ENCODE data around the gene TTLL11.

Gene TTLL11

DNA sequence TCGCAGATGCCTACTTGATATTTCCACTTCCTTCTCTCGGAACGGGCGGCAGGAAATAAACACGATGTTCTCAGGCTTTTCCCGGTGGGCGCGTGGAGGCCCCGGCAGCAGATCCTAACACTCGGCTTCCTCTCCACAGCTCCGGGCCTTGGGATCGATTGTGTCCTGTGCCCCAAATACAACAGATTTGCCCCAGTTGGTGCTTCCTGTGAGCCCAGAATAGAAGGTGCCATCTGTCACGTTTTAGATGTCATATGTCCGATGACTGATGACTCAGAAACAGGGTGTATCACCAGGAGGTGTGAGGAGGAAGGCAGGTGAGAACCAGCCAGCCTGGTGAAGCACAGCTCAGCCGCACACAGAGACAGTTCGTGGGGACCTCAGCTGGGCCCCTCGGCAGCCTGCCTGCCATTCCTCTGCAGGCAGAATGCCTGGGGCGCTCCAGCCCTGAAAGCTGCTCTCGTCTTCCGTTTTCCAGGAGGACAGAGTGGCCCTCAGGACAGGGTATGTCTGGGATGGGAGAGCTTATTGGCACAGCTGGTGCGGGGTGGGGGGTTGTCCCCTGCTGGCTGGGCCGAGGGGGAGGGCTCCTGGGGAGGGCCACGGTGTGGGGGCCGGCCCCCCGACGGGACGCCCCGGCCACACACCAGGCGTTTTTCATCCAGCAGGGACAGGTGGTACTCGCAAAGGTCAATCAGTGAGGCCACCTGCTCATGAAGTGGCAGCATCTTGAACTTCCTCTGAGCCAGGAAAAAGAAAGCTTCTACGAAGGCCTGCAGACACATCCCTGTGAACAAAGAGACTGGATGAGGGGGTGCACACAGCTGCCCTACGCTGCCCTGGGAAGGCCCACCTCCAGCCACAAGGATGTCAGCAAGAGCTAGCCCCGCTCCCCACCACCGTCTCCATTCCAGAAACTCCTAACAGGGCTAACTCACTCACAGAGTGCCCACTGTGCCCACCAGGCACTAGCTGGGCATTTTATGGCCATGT, 270.7 kb downstream of the TTLL11 start:
- DNase-seq: no peak

DNA sequence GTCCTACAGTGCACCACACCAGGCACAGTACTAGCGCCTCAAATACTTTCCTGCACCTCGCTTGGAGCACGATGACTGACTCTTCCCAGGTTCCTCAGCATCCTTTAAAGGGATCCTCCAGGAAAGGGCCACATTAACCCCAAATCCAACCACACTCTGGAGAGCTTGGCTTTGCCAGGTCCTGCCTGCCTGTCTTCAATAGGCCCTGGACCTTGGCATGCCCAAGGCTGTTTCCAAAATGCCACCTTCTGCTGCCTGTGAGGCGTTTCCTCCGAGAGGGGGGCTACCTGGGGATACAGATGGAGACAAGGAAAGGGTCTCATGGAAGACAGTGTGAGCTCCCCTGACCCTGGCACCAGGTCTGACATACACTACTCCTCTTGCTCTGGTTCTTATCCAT, 271.8 kb downstream of the TTLL11 start:
- no peak for DNase-seq

DNA sequence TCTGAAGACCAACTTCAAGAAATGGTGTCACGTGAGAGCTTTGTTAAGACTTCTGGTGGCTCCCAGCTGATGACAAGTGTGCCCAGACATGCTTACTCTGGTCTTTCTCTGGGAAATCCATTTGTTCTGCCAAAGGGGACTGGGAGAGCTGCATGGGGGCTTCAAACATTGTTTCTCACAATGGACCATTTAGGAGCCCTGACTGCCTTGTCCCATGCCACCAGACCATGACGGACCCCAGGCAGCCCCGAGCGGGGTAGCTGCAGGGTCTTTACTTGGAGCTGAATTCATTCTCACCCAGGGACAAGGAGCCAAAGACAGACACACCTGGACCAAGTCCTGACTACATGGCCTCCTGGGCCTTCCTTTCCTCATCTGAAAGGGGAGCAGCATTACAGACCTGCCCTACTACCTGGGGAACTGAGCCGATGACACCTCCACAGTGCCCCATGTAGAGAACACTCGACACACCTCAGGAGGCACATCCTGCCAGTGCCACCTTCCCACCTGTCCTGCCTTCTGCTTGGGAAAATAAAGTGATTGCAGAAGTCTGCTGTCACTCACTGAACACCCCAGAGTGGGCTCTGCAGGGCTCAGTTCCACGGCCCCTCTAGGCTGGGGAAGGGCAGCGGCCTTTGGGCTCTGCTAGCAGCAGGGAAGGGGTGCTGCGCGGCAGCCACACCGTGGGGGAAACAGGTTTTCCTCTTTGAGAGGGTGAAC, 272.7 kb downstream of the TTLL11 start:
- DNase-seq: no peak

DNA sequence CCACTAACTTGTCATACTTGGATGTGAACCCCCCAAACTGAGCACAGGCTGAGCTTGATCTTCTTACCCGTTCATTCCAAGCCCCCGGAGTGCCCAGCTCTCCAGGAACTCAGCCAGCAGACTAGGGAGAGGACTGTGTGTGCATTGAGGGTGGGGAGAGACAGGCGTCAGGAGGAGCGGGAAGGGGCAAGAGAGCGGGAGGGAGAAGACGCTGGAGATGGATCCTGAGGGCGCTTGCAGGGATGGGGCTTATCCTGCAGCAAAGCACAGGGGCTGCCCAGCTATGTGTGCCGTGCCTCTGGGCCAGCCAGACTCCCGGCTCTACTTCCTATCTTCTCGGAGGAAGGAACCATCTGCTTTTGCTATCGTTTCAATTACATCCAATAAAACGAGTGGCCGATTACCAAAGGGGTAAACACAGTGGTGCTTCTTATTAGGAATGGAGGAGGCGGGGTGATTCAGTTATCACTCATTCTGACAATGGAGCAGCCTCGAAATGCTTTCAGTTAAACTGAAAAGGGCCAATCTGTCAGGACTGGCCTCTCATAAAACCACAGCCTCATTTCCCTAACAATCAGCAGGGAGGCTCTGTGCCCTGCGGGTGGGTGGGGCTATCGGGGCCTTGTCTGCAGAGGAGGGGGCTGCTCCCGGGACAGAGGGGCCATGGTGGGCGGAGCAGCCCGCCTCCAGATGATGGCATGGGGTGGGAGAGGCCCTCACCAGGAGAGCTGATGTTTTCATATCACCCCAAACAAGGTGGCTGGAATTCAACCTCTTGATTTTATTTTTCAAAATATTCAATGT, 273.5 kb downstream of the TTLL11 start:
- DNase-seq: no peak

DNA sequence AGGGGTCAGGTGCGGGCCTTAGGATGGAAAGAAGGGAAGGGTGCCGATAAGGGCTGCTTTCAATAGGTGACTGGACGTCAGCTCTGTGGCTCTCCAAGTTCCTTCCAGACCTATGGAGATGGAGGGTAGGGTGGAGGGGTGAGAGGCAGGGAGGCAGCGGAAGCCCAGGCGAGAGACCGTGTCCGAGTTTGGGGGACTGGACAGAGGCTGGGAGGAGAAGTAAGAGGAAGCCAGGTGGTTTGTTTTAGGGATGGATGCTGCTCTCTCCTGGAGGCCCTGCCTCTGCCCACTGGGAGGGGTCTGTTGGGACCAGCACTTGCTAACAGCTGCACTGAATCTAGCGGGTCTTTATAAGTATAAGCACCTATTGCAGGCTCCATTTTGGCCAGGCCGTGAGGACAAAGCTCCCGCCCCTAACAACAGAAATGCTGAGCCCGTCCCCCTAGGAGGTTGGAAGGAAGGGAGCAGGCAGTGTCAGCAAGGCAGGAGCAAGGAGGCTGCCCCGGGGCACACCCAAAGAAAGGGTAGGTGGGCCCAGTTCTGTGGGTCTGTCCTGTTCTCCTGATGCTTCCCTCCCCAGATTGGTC, 274.2 kb downstream of the TTLL11 start:
- DNase-seq: no peak

DNA sequence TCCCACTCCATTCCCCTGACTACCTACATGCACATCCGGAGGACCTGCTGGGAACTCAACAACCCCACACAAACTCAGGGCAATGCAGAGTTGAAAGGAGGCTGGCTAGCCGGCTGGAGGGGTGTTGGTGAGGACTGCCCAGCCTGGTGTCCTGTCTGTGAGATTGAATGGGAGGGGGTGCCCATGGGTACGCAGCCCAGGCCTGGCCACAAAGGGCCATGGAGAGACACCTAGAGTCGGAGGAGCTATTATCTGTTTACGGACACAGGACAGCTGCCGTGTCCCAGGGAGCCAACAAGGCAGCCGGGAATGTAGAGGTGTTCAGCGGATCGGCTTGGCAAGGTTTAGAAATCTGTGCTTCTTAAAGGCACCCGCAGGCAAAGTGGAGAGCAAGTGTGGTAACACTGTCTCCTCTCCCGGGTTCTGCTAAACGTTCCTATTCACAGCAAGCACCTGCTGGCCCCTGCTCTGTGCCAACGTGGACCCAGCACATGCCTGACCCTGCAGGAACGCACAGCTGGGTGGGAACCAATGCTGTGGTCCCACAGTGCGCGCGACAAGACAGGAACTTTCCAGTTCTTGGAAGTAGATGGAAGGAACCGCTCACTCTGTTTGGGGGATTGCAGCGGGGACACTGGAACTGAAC, 275.0 kb downstream of the TTLL11 start:
- no peak for DNase-seq

DNA sequence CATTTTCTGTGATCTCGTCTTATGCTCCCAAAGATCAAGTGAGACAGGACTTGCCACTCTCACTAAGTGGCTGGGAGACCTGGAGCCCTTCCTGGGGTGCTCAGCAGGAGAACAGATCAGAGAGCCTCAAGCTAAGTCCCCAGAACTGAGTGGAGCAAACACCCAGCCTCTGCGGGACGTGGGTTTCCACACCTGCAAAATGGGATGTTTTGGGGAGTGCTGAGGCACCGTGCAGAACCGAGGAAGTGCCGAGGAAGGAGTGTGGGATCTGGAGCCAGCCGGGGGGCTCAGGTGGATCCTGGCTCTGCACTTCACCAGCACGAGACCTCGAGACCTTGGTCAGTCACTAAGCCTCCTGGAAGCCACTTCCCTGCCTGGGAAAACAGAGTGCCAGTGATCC, 275.6 kb downstream of the TTLL11 start:
- no peak for DNase-seq

DNA sequence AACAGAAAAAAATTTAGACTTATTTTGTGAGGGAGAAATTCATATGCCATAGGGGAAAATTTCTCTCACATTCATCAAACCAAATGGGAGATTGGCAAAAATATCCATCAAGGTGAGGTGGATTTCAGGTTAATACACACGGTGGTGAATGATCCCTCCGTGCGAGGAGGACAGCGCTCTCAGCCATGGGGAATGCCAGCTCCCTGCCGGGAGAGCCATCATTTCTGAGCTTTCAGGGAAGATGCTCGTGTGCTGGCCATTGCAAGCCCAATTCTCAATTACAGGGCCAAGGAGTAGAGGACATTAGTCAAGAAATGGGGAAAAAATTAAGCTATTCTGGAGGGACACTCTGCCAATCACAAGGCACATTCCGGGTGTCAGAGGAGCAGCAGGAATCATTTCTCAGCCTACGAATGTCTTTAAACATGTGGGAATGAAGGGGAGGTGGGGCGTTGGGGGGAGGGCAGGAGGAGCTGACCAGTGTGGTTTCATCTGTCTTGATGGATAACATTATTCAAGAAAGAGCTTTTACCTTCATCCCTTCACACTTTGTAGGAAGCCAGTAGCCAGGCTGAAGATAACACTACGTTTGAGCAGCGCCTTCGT, 276.2 kb downstream of the TTLL11 start:
- DNase-seq: no peak

DNA sequence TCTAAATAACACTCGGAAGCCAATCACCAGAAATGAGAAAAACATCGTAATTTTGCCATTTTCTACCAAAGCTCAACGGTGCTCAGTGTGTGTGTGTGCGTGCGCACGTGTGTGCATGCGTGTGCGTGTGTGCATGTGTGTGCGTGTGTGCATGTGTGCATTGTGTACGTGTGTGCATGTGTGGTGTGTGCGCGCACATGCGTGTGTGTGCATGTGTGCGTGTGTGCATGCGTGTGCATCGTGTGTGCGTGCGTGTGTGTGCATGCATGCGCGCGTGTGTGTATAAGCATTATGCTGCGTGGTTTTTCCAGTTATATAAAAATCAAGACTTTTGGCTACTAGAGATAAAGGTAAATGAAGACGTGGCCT, 276.7 kb downstream of the TTLL11 start:
- no peak for DNase-seq

DNA sequence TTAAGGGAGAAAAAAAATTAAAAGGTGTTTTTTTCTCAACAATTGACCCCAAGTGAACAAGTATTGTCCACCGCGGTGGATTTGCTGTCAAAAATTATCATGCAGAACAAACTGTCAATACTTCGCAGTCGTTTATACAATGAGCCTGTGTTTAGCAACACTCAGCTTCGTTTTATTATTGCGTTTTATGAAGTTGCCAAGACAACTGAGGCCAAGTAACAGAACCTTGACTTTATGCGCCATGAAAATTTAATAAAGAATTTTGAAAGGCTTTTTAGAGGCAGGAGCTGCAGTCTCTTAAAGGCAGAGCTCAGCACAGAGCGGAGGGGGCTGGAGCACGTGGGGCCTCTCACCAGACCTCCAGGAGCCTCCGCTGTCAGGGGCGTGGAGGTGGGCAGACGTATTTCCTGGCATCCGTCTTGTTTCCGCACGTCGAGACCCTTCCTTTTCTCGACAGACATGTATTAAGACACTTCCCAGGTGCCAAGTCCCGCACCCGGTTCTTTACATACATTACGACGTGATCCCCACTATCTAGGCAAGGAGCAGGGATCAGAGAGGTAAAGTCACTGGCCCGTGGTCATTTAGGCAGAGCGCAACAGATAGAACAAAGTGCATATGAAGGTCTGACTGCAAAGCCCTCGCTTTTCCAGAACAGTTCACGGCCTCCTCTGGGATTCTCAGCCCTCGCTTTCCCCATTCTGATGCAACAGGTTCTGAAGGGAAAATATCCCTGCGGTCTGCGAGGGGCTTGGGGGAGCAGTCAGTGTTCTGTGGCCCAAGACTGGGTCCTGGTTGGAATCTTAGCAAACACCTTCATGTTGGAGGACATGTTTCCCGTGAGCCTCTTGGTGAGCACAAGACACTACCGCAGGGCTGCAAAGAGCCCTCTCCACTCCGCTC, 277.3 kb downstream of the TTLL11 start:
- DNase-seq: no peak

DNA sequence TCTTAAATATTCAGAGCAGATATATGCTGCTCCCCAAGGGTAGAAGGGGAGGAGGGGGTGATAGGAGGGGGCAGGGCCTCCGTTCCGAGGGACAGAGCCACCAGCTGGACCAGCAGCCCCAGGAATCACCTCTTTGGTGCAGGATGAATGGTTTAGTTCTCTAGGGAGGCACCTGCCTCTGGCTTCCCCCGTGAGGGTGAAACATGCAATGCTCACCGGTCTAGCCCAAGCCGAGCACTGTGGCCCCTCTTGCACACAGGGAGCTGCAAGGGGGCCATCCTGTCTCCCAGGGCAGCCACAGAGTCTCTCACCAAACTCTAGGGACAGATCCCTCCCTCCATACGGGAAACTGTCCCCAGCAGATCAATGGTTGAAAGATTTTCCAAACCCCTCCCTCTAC, 278.0 kb downstream of the TTLL11 start:
- DNase-seq: no peak

DNA sequence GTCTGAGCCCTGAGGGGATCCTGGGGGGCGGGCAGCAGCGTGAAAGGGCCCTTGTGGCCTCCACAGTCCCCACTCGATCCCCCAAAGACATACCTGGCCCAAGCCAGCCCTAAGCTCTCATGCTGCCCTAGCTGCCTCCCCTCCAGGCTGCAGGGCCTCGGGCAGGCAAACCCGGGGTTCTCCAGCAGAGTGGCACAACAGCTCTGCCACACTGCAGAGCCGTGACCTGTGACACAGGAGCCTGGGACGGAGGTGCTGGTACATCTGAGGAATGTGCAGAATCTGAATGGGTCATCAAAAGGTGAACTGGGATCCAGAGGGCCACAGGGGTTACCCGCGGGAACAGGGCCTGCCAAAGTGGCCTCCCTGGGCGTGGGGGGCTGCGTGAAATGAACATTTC, 278.5 kb downstream of the TTLL11 start:
- no peak for DNase-seq

DNA sequence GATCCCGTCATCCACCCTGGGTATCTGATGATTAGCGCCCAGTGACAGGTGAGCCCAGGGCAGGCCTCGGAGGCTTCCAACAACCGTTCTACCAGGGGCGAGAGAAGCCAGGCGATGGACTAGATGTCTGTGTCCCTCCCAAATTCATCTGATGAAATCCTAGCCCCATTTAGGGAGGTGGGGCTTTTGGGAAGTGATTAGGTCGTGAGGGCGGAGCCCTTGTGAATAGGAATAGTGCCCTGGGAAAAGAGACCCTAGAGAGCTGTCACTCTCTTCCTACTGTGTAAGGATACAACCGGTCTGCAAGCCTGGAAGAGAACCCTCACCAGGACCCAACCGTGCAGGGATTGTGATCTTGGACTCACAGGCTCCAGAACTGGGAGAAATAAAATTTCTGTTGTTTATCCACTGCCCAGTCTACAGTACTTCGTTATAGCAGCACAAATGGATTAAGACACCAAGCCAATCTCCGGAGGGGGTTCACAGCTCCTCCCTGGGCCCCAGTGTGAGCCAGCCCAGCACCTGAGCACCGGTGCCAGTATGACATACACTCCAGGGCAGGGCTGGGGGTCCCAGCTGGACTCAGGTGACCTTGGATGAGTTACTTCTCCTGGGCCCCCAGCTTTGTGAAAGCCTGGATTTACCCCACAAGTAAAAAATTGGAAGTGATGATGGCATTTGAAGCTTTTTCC, 279.4 kb downstream of the TTLL11 start:
- no peak for DNase-seq

DNA sequence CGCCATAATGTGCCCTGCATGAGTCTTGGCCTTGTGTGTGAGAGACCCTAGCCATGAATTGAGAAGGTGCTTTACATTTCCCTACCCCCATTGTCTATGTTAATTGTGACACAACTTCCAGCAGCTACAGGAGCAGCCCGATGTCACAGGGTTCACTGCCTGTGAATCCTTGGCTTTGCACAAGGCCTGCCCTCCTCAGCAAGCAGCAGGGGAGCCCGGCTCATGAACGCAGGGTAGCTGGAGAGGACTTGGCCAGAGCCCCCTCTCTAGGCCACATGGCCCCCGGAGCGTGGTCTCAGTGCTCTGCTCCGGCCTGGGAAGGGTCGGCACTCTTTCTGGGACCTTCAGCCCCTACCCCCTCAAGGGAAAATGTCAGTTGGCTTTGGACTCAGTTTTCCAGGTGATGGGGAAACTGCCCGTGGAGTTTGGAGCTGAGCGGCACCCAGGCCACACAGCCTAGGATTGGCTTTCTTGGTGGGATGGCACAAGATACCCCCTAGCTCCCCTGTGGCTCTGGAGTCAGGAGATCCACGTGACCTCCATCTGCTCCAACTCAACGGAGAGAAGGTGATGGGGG, 280.9 kb downstream of the TTLL11 start:
- no peak for DNase-seq

DNA sequence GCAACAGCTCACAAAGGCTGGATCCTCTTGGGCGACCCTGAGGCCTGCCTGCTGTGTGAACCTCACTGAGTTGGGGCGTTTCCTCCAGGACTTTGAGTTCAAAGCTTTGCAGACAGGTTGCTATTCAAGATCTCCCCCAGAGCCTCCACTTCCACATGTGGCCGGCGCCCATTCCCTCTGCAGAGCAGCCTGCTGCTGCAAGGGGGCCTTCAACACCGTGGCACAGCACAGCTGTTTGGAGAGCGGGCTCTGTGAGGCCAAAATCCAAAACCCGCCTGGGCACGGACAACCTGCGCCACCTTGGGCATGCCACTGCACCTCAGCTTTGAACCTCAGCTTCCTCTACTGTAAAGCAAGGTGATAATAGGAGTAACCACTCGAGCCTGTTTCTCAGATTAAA, 281.4 kb downstream of the TTLL11 start:
- no peak for DNase-seq

DNA sequence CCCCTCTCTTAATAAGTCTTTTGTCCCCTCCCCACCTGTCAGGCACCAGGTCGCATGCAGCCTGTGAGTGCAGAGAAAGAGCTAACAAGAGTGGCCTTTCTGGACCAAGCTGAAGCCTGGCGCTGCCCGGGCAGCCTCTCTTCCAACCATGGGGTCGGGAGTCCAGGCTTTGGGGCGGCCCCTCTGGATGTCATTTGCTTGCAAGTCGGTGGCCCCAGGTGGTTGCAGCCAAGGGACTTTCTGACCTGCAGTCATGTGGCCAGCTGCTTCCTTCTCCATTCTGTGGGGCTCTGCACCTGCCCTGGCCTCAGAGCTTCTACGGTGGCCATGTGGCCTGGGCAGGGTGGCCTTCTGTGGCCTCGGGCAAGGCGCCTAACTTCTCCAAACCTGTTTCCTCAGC, 282.0 kb downstream of the TTLL11 start:
- no peak for DNase-seq

DNA sequence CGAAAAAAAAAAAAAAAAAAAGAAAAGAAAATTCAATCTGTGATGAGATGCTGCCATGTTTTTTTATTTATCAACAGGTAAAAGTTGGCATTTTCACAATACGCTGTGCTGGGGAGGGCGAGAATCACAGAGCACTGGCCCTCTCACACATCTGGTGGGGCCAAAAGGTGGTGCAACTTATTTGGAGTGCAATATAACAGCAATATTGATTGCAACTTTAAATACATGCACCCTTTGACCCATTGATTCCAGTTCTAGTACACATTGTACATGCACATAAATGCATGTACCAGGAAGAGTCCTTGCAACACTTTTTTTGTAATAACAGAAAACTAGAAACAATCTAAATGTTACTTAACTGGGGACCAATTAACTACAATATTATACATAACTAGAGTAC, 282.6 kb downstream of the TTLL11 start:
- DNase-seq: no peak

DNA sequence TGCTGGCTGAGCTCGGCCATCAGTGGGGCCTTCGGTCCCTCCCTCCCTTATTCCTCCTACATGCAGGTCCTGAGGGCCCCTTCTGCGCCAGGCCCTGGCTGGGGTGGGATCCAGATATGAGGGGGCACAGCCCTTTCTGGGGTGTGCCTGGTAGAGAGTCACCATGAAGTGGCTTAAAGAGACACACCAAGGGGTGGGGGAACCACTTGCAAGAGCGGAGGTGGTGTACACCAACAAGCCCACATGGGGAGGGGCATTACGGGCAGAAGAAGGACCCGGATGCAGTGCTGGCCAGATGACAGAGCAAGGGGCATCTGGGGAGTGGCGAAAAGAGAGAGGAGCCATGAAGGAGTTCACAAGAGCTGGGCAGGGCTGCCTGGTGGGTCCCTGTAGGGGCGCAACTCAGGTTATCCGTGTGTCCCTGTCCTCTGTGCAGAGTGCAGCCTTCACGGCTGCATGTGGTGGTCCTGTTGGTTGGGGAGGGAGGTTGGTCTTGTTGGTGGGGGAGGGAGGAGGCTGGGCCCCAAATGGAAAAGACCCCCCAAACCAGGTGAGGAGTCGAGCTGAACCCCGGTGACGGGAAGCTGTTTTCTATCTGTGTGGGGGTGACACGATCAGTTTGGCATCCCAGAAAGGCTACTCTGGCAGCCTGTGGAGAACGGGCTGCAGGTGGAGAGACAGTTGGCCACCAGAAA, 283.6 kb downstream of the TTLL11 start:
- DNase-seq: no peak

DNA sequence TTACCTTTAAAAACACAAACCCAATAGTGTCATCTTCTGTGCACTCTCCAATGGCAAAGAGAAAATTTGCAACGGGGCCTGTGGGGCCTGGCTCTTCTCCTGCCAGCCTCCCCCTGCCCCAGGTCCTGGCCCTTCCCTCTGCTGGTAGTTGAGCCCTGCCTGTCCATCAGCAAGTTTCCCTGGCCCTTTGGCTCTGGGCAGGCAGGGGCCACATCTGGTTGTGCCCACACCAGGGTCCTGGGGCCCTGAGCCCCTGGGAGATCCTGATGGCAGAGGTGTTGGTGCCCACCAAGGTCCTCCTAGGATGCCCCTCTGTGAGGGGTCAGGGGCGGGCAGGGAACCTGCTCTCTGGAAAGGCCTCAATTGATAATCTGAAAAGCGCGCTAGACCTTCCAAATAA, 284.3 kb downstream of the TTLL11 start:
- DNase-seq: no peak
